ENCODE results near the gene BCL7C. TPM values are rescaled to one million over a fixed set of nuclear protein-coding genes. Genes with fewer than 3 reads are reported as not detected.

BCL7C gene
- total and polyA plus RNA-seq, 2 of the 13 experiments (the other 11 are each of a cell fraction or from before 2014, with no cell fraction given) = 17.7 to 33.8 TPM

GRCh38 chr16:30921748-30922419, 28.0 kb upstream of the BCL7C start (continued):
- TF ChIP-seq ZNF564 (CRISPR knock-in tag; IDR thresholded peaks at IDR 0.05) = 0 out of 2 replicates have a peak, but pooled peaks have one; percentile 43
- TF ChIP-seq BRCA1 (CRISPR knock-in tag; IDR thresholded peaks at IDR 0.05) = no peak
- TF ChIP-seq SALL1 (CRISPR knock-in tag; IDR thresholded peaks at IDR 0.05) = peak; percentile 83
- peak; percentile 12; the same call in 1 of the 2 replicates for TF ChIP-seq ZNF557 (CRISPR knock-in tag; IDR thresholded peaks at IDR 0.05)
- no peak for TF ChIP-seq TBX3 (IDR thresholded peaks at IDR 0.05; ENCODE audit: borderline replicate concordance)
- TF ChIP-seq ZNF350 (CRISPR knock-in tag; IDR thresholded peaks at IDR 0.05; ENCODE audit: borderline replicate concordance, low read depth) = no peak
- TF ChIP-seq ZNF343 (CRISPR knock-in tag; IDR thresholded peaks at IDR 0.05) = peak; percentile 52
- TF ChIP-seq ZNF362 (CRISPR knock-in tag; IDR thresholded peaks at IDR 0.05; ENCODE audit: borderline replicate concordance) = no peak
- TF ChIP-seq ZNF646 (CRISPR knock-in tag; IDR thresholded peaks at IDR 0.05) = peak; percentile 60; the same call in 1 of the 2 replicates
- peak; percentile 64; the same call in 1 of the 2 replicates for TF ChIP-seq RNF2 (conservative IDR thresholded peaks at IDR 0.05; ENCODE audit: low read depth)
- peak; percentile 35; the same call in 1 of the 2 replicates for TF ChIP-seq HIVEP1 (CRISPR knock-in tag; IDR thresholded peaks at IDR 0.05)
- TF ChIP-seq ZNF232 (CRISPR knock-in tag; IDR thresholded peaks at IDR 0.05; ENCODE audit: borderline replicate concordance) = no peak
- peak; percentile 52 for TF ChIP-seq NCOA1 (CRISPR knock-in tag; IDR thresholded peaks at IDR 0.05)
- peak; percentile 78; the same call in 1 of the 3 replicates for TF ChIP-seq MXI1 (IDR thresholded peaks at IDR 0.05; ENCODE audit: borderline replicate concordance, low read depth, low read length)
- peak; percentile 48 for TF ChIP-seq ZNF225 (CRISPR knock-in tag; IDR thresholded peaks at IDR 0.05)
- no peak for TF ChIP-seq BCLAF1 (IDR thresholded peaks at IDR 0.05)
- TF ChIP-seq SIX4 (CRISPR knock-in tag; IDR thresholded peaks at IDR 0.05) = peak; percentile 64; the same call in 1 of the 2 replicates
- peak; percentile 46; the same call in 1 of the 2 replicates for TF ChIP-seq SP5 (CRISPR knock-in tag; IDR thresholded peaks at IDR 0.05; ENCODE audit: borderline replicate concordance, low read depth)

All from HepG2 (cell line).